Measurements from ENCODE around the gene SGK1.

GRCh38 chr6:134299236-134299635, 18.7 kb downstream of the SGK1 start:
- TF ChIP-seq POLR2AphosphoS5 (IDR thresholded peaks at IDR 0.05; ENCODE audit: low read depth, low read length) (no peak), POLR2A (IDR thresholded peaks at IDR 0.05; ENCODE audit: low read depth, low read length) (no peak)
